ENCODE results near the gene L2HGDH. TPM values are rescaled to one million over a fixed set of nuclear protein-coding genes. Genes with fewer than 3 reads are reported as not detected.
A peak's percentile ranks its signal among the peaks of the same experiment; 100 is the strongest.

The L2HGDH gene
- total and polyA plus RNA-seq, 9 of the 15 experiments (the other 6 are each of a cell fraction or from before 2014, with no cell fraction given): 1.7 to 16.1 (median 10.5) TPM

GRCh38 chr14:50311972-50312733 is at the start of gene L2HGDH, which contains the start of gene DMAC2L (continued):
- TF ChIP-seq ZKSCAN1 (IDR thresholded peaks at IDR 0.05; ENCODE audit: low read depth, low read length): peak; percentile 9; the same call in 1 of the 2 replicates
- peak; percentile 86 for TF ChIP-seq SP1 (CRISPR knock-in tag; IDR thresholded peaks at IDR 0.05)
- TF ChIP-seq TBP (optimal IDR thresholded peaks at IDR 0.05; ENCODE audit: low read depth, low read length): peak; percentile 58
- 0 out of 2 replicates have a peak, but pooled peaks have one; percentile 2 for TF ChIP-seq ETV5 (CRISPR knock-in tag; IDR thresholded peaks at IDR 0.05; ENCODE audit: low read depth)
- no peak for TF ChIP-seq CBFA2T2 (conservative IDR thresholded peaks at IDR 0.05)
- no peak for TF ChIP-seq POLR3G (IDR thresholded peaks at IDR 0.05; ENCODE audit: extremely low read depth, insufficient read length, insufficient replicate concordance)
- TF ChIP-seq DNMT1 (IDR thresholded peaks at IDR 0.05): no peak
- peak; percentile 85; the same call in 1 of the 2 replicates for TF ChIP-seq FOXP4 (CRISPR knock-in tag; IDR thresholded peaks at IDR 0.05; ENCODE audit: borderline replicate concordance)
- no peak for TF ChIP-seq RBM14 (IDR thresholded peaks at IDR 0.05; ENCODE audit: borderline replicate concordance, insufficient read depth, low read depth, low read length)
- no peak for TF ChIP-seq ESRRB (CRISPR knock-in tag; IDR thresholded peaks at IDR 0.05; ENCODE audit: borderline replicate concordance)
- TF ChIP-seq ZBED1 (IDR thresholded peaks at IDR 0.05): no peak
- TF ChIP-seq RFX7 (CRISPR knock-in tag; IDR thresholded peaks at IDR 0.05): no peak
- TF ChIP-seq ZNF12 (CRISPR knock-in tag; IDR thresholded peaks at IDR 0.05): no peak
- no peak for TF ChIP-seq ATF4 (CRISPR knock-in tag; IDR thresholded peaks at IDR 0.05)
- TF ChIP-seq ZNF274 (IDR thresholded peaks at IDR 0.05; ENCODE audit: borderline replicate concordance, low read depth, low read length): no peak
- TF ChIP-seq SMARCC2 (IDR thresholded peaks at IDR 0.05; ENCODE audit: low read depth): no peak
- TF ChIP-seq ZNF561 (CRISPR knock-in tag; conservative IDR thresholded peaks at IDR 0.05): no peak
- no peak for TF ChIP-seq HNRNPUL1 (IDR thresholded peaks at IDR 0.05; ENCODE audit: low read length)
- no peak for TF ChIP-seq KLF1 (tag; IDR thresholded peaks at IDR 0.05)
- TF ChIP-seq ZNF586 (CRISPR knock-in tag; conservative IDR thresholded peaks at IDR 0.05): no peak
- TF ChIP-seq, protein P1, sequence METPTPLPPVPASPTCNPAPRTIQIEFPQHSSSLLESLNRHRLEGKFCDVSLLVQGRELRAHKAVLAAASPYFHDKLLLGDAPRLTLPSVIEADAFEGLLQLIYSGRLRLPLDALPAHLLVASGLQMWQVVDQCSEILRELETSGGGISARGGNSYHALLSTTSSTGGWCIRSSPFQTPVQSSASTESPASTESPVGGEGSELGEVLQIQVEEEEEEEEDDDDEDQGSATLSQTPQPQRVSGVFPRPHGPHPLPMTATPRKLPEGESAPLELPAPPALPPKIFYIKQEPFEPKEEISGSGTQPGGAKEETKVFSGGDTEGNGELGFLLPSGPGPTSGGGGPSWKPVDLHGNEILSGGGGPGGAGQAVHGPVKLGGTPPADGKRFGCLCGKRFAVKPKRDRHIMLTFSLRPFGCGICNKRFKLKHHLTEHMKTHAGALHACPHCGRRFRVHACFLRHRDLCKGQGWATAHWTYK (CRISPR knock-in tag; IDR thresholded peaks at IDR 0.05): no peak
- TF ChIP-seq JUN (IDR thresholded peaks at IDR 0.05; ENCODE audit: borderline replicate concordance, low read depth, low read length): peak; percentile 36; the same call in 1 of the 2 replicates
- TF ChIP-seq JUN (CRISPR knock-in tag; IDR thresholded peaks at IDR 0.05; ENCODE audit: borderline replicate concordance): no peak
- no peak for TF ChIP-seq CREBBP (IDR thresholded peaks at IDR 0.05; ENCODE audit: low read depth, low read length)
- no peak for TF ChIP-seq HMG20B (CRISPR knock-in tag; IDR thresholded peaks at IDR 0.05)
